Measurements from ENCODE around the gene TMEM202. TPM values are rescaled to one million over a fixed set of nuclear protein-coding genes. Genes with fewer than 3 reads are reported as not detected.
"Not testable (repeated sequence)": the region's sequence is repeated elsewhere in the genome, so short reads cannot be mapped to it uniquely, and the experiment has no call there.

TMEM202 gene
- total RNA-seq, 2 donors from 2014 or later = not detected

GRCh38 chr15:72379106-72379505 lies 19.0 kb upstream of the TMEM202 start:
- not testable (repeated sequence) for H3K4me3 Mint-ChIP-seq; ATAC-seq (replicated peaks); H3K27me3 Mint-ChIP-seq; H3K27ac Mint-ChIP-seq; H3K9me3 Mint-ChIP-seq
- Mint-ChIP-seq H3K4me1 (peaks cover 25% of the 10 kb centered on the region), H3K36me3 (ENCODE audit: low read depth) (peaks cover 25% of the 10 kb centered on the region)

GRCh38 chr15:72379856-72380430 lies 18.2 kb upstream of the TMEM202 start:
- no peak overlapping the region for H3K27ac Mint-ChIP-seq
- H3K4me1 Mint-ChIP-seq = peaks cover 19% of the 10 kb centered on the region
- no peaks in the 10 kb centered on the region for H3K9me3 Mint-ChIP-seq
- peaks cover 3% of the 10 kb centered on the region for H3K27me3 Mint-ChIP-seq
- H3K36me3 Mint-ChIP-seq (ENCODE audit: low read depth) = peaks cover 17% of the 10 kb centered on the region
- no peak overlapping the region for H3K4me3 Mint-ChIP-seq
- ATAC-seq (replicated peaks) = no peak

DNA sequence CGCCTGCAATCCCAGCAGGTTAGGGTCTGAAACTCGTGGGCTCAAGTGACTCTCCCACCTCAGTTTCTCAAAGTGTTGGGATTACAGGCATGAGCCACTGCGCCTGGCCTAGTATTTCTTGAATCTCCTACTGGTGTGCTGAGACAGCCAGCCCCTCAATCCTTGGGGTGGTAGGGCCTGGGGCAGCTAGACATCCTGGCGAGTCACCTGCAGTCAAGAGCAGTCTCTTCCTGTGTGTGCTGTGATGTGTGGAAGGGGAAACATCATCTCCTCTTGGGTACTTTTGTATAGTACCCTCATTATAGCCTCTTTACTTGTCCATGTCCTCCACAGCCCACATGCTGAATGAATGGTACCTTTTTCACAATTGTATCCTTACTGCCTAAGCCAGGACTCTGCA lies 17.4 kb upstream of the TMEM202 start:
- H3K27me3 Mint-ChIP-seq = peaks cover 9% of the 10 kb centered on the region
- H3K9me3 Mint-ChIP-seq = no peaks in the 10 kb centered on the region
- H3K27ac Mint-ChIP-seq = no peak overlapping the region
- no peak for ATAC-seq (replicated peaks)
- H3K36me3 Mint-ChIP-seq (ENCODE audit: low read depth) = peaks cover 9% of the 10 kb centered on the region
- peaks cover 14% of the 10 kb centered on the region for H3K4me1 Mint-ChIP-seq
- H3K4me3 Mint-ChIP-seq = no peak overlapping the region

DNA sequence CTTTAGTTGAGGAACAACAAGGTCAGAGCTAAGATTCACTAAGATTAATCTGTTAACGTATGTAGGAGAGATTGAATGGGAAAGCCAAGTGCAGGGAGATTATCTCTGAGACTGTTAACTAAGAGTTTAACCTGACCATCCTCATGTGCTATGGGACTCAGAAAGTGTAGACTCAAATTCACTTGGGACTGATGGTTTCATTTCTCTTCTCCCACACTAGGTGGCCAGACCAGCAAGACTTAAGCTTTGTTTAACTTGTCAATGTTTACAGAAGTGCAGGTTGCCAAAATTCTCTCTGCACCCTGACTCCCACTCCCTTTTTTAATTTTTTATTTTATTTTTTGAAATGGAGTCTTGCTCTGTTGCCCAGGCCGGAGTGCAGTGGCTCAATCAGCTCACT lies 16.0 kb upstream of the TMEM202 start:
- Mint-ChIP-seq H3K27me3 (peaks cover 9% of the 10 kb centered on the region), H3K36me3 (ENCODE audit: low read depth) (no peaks in the 10 kb centered on the region), H3K4me1 (peaks cover 4% of the 10 kb centered on the region), H3K4me3 (no peak overlapping the region), H3K27ac (no peak overlapping the region), H3K9me3 (no peaks in the 10 kb centered on the region)
- ATAC-seq (replicated peaks) = no peak

GRCh38 chr15:72387741-72388140 lies 10.4 kb upstream of the TMEM202 start:
- no peak overlapping the region for H3K27ac Mint-ChIP-seq
- no peak for ATAC-seq (replicated peaks)
- H3K4me3 Mint-ChIP-seq = no peak overlapping the region
- H3K27me3 Mint-ChIP-seq = peaks cover 9% of the 10 kb centered on the region
- H3K36me3 Mint-ChIP-seq (ENCODE audit: low read depth) = no peaks in the 10 kb centered on the region
- no peaks in the 10 kb centered on the region for H3K4me1 Mint-ChIP-seq
- H3K9me3 Mint-ChIP-seq = no peaks in the 10 kb centered on the region

DNA sequence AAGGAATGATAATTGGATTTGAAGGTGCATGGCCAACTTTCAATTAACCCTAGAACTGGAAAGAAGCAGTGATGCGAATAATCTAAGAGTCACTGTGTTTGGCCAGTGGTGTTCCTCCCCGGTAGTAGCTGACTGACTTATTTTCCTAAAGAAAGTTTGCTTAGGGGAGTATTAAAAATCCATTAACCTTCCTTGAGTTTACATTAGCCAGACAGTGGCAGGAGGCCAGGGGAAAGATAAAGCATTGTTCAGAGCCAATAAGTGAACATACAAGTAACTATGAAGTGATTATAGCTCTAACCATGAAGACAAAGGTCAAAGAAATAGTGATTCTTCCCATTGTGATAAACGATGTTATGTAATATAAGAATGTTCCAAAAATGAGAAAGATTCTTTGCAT lies 8.9 kb upstream of the TMEM202 start:
- H3K27ac Mint-ChIP-seq = no peak overlapping the region
- H3K27me3 Mint-ChIP-seq = peaks cover 7% of the 10 kb centered on the region
- no peaks in the 10 kb centered on the region for H3K36me3 Mint-ChIP-seq (ENCODE audit: low read depth)
- no peak overlapping the region for H3K4me3 Mint-ChIP-seq
- no peaks in the 10 kb centered on the region for H3K4me1 Mint-ChIP-seq
- no peaks in the 10 kb centered on the region for H3K9me3 Mint-ChIP-seq
- ATAC-seq (replicated peaks) = no peak

DNA sequence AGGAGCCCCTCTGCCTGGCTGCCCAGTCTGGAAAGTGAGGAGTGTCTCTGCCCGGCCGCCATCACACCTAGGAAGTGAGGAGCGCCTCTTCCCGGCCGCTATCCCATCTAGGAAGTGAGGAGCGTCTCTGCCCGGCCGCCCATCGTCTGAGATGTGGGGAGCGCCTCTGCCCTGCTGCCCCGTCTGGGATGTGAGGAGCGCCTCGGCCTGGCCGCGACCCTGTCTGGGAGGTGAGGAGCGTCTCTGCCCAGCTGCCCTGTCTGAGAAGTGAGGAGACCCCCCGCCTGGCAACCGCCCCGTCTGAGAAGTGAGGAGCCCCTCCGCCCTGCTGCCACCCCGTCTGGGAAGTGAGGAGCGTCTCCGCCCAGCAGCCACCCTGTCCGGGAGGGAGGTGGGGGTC lies 1.8 kb upstream of the TMEM202 start:
- H3K27me3 Mint-ChIP-seq, H3K4me3 Mint-ChIP-seq: not testable (repeated sequence)

DNA sequence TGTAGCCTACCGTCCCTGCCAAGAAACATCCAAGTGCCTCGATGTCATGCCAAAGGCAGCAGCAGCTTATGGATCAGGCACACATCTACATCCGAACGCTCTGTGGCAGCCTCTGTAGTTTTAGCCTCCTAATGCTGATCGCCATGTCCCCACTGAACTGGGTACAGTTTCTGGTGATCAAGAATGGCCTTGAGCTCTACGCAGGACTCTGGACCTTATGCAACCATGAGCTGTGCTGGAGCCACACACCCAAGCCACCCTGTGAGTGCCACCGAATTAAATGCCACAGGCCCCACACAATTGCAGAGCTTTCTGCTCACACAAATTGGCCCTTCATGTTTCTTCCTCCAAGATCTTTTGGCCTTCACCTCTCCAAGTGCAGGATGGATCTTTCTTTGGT lies 543 bp downstream of the TMEM202 start:
- H3K27ac Mint-ChIP-seq = no peak overlapping the region
- H3K36me3 Mint-ChIP-seq (ENCODE audit: low read depth) = no peaks in the 10 kb centered on the region
- no peaks in the 10 kb centered on the region for H3K4me1 Mint-ChIP-seq
- H3K27me3 Mint-ChIP-seq = peaks cover 17% of the 10 kb centered on the region
- H3K4me3 Mint-ChIP-seq = no peak overlapping the region
- ATAC-seq (replicated peaks) = no peak
- no peaks in the 10 kb centered on the region for H3K9me3 Mint-ChIP-seq

More for the DNA sequence above, 1.8 kb upstream of the TMEM202 start:
- not testable (repeated sequence) for H3K27ac Mint-ChIP-seq; H3K9me3 Mint-ChIP-seq; H3K36me3 Mint-ChIP-seq (ENCODE audit: low read depth); ATAC-seq (replicated peaks); H3K4me1 Mint-ChIP-seq

GRCh38 chr15:72402726-72403125 lies 4.6 kb downstream of the TMEM202 start:
- Mint-ChIP-seq H3K27ac (no peak overlapping the region), H3K4me3 (no peak overlapping the region), H3K27me3 (peaks cover 39% of the 10 kb centered on the region), H3K9me3 (no peaks in the 10 kb centered on the region), H3K4me1 (no peaks in the 10 kb centered on the region), H3K36me3 (ENCODE audit: low read depth) (no peaks in the 10 kb centered on the region)
- ATAC-seq (replicated peaks) = no peak

GRCh38 chr15:72404356-72404755 lies 6.3 kb downstream of the TMEM202 start:
- Mint-ChIP-seq H3K36me3 (ENCODE audit: low read depth) (no peaks in the 10 kb centered on the region), H3K4me3 (no peak overlapping the region), H3K27me3 (peaks cover 42% of the 10 kb centered on the region), H3K4me1 (no peaks in the 10 kb centered on the region), H3K9me3 (no peaks in the 10 kb centered on the region), H3K27ac (no peak overlapping the region)
- no peak for ATAC-seq (replicated peaks)

- ATAC-seq (replicated peaks) = no peak
- no peaks in the 10 kb centered on the region for H3K4me1 Mint-ChIP-seq
- no peak overlapping the region for H3K4me3 Mint-ChIP-seq
- H3K9me3 Mint-ChIP-seq = no peaks in the 10 kb centered on the region
- H3K27me3 Mint-ChIP-seq = peaks cover 45% of the 10 kb centered on the region
- no peaks in the 10 kb centered on the region for H3K36me3 Mint-ChIP-seq (ENCODE audit: low read depth)
- no peak overlapping the region for H3K27ac Mint-ChIP-seq
These were observed 6.7 kb downstream of the TMEM202 start for GRCh38 chr15:72404841-72405240.

GRCh38 chr15:72406936-72407335 lies 8.8 kb downstream of the TMEM202 start:
- Mint-ChIP-seq H3K27me3 (peaks cover 49% of the 10 kb centered on the region), H3K4me1 (no peaks in the 10 kb centered on the region), H3K4me3 (no peak overlapping the region), H3K27ac (no peak overlapping the region), H3K9me3 (peaks cover 4% of the 10 kb centered on the region), H3K36me3 (ENCODE audit: low read depth) (no peaks in the 10 kb centered on the region)
- no peak for ATAC-seq (replicated peaks)

DNA sequence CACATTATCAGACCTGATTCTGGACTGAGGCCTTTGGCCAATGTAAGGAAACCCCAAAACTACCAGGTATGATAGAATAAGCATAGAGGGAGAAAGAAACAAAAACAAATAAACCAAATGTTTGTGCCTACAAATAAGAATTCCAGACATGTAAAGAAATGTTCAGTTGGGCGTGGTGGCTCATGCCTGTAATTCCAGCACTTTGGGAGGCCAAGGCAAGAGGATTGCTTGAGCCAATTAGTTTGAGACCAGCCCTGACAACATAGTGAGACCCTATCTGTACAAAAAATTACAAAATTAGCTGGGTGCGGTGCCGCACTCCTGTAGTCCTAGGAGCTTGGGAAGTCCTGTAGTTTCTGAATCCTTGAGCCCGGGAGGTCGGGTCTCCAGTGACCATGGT lies 13.0 kb downstream of the TMEM202 start:
- ATAC-seq (replicated peaks) = no peak
- Mint-ChIP-seq H3K27ac (no peak overlapping the region), H3K4me3 (no peak overlapping the region), H3K4me1 (no peaks in the 10 kb centered on the region), H3K9me3 (peaks cover 4% of the 10 kb centered on the region), H3K27me3 (peaks cover 25% of the 10 kb centered on the region), H3K36me3 (ENCODE audit: low read depth) (no peaks in the 10 kb centered on the region)

DNA sequence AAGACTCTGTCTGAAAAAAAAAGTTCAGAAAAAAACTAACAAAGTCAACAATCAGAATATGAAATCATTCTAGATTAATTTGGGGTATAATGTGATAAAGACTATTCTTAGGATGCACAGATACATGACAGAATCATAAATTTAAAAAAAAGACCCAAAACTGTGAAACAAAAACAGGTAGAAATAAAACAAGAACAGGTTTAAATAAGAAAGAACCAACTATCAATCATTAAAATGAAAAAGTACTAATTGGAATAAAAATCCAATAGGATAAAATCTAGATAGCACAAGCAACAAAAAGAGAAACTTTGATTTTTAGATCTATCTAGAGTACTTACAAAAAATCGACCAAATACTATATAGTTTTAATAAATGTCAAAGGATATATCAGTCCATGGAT lies 13.4 kb downstream of the TMEM202 start:
- H3K4me1 Mint-ChIP-seq = no peaks in the 10 kb centered on the region
- H3K9me3 Mint-ChIP-seq = peaks cover 4% of the 10 kb centered on the region
- H3K4me3 Mint-ChIP-seq = no peak overlapping the region
- peaks cover 21% of the 10 kb centered on the region for H3K27me3 Mint-ChIP-seq
- H3K36me3 Mint-ChIP-seq (ENCODE audit: low read depth) = no peaks in the 10 kb centered on the region
- no peak overlapping the region for H3K27ac Mint-ChIP-seq
- ATAC-seq (replicated peaks) = no peak

DNA sequence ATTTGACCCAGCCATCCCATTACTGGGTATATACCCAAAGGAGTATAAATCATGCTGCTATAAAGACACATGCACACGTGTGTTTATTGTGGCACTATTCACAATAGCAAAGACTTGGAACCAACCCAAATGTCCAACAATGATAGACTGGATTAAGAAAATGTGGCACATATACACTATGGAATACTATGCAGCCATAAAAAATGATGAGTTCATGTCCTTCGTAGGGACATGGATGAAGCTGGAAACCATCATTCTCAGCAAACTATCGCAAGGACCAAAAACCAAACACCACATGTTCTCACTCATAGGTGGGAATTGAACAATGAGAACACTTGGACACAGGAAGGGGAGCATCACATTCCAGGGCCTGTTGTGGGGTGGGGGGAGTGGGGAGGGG lies 15.2 kb downstream of the TMEM202 start:
- not testable (repeated sequence) for H3K36me3 Mint-ChIP-seq (ENCODE audit: low read depth); H3K4me1 Mint-ChIP-seq; H3K27ac Mint-ChIP-seq; H3K4me3 Mint-ChIP-seq; H3K27me3 Mint-ChIP-seq; ATAC-seq (replicated peaks); H3K9me3 Mint-ChIP-seq

DNA sequence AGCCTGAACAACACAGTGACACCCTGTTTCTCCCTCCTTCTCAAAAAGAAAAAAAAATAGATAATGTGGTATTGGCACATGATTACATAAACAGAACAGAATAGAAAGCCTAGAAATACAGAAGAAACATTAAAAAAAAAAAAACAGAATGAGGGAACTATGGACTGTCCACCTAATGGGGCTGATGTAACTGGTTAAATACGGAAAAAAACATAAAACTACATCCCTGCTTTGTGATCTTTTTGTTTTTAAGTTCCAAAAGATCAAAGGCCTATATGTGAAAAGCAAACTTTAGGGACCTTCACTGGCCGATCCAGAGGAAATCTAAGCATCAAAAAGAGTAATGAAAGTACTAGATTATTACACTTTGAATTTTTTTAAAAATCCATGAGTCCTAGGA lies 17.2 kb downstream of the TMEM202 start:
- Mint-ChIP-seq H3K36me3 (ENCODE audit: low read depth) (no peaks in the 10 kb centered on the region), H3K4me1 (no peaks in the 10 kb centered on the region), H3K27ac (no peak overlapping the region), H3K4me3 (no peak overlapping the region), H3K9me3 (peaks cover 4% of the 10 kb centered on the region), H3K27me3 (peaks cover 3% of the 10 kb centered on the region)
- ATAC-seq (replicated peaks) = no peak
